ENCODE data around the gene PCDH9. TPM values are rescaled to one million over a fixed set of nuclear protein-coding genes. Genes with fewer than 3 reads are reported as not detected.

PCDH9 gene
- total RNA-seq, 2 donors from 2014 or later = 0.44 to 1.0 TPM

DNA sequence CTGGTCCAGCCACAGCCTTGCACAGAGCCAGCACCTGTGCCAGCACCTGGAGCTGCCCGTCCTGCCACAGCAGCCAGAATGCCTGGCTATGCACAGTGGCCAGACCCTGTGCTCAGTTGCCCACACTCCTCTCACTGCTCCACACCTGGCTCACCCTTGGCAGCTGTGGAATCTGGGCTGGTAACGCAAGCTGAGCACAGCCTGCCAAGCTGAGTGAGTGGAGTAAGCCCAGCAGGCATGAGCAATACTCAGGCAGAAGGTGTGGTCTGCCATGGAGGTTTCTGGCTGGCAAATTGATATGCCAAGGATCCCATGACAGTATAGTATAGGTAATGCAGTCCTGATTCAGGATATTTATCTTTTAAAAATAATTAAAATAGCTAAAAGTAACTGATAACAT lies 122.2 kb downstream of the PCDH9 start:
- Histone ChIP-seq H3K27ac (no peak overlapping the region), H3K9ac (ENCODE audit: low read depth in 2 of 2, low read length in 2 of 2) (no peak overlapping the region), H3K4me1 (no peaks in the 10 kb centered on the region), H3K4me3 (no peak overlapping the region), H3K9me3 (no peaks in the 10 kb centered on the region), H3K36me3 (no peaks in the 10 kb centered on the region), H3K27me3 (no peaks in the 10 kb centered on the region)
- intact Hi-C loops (cut with DNase I) = no loop called here
- no peak for DNase-seq
- TF ChIP-seq, protein P1, sequence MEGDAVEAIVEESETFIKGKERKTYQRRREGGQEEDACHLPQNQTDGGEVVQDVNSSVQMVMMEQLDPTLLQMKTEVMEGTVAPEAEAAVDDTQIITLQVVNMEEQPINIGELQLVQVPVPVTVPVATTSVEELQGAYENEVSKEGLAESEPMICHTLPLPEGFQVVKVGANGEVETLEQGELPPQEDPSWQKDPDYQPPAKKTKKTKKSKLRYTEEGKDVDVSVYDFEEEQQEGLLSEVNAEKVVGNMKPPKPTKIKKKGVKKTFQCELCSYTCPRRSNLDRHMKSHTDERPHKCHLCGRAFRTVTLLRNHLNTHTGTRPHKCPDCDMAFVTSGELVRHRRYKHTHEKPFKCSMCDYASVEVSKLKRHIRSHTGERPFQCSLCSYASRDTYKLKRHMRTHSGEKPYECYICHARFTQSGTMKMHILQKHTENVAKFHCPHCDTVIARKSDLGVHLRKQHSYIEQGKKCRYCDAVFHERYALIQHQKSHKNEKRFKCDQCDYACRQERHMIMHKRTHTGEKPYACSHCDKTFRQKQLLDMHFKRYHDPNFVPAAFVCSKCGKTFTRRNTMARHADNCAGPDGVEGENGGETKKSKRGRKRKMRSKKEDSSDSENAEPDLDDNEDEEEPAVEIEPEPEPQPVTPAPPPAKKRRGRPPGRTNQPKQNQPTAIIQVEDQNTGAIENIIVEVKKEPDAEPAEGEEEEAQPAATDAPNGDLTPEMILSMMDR (IDR thresholded peaks at IDR 0.05) = no peak

GRCh38 chr13:67106502-67107057 lies 123.6 kb downstream of the PCDH9 start:
- TF ChIP-seq, protein P1 (IDR thresholded peaks at IDR 0.05) = no peak

DNA sequence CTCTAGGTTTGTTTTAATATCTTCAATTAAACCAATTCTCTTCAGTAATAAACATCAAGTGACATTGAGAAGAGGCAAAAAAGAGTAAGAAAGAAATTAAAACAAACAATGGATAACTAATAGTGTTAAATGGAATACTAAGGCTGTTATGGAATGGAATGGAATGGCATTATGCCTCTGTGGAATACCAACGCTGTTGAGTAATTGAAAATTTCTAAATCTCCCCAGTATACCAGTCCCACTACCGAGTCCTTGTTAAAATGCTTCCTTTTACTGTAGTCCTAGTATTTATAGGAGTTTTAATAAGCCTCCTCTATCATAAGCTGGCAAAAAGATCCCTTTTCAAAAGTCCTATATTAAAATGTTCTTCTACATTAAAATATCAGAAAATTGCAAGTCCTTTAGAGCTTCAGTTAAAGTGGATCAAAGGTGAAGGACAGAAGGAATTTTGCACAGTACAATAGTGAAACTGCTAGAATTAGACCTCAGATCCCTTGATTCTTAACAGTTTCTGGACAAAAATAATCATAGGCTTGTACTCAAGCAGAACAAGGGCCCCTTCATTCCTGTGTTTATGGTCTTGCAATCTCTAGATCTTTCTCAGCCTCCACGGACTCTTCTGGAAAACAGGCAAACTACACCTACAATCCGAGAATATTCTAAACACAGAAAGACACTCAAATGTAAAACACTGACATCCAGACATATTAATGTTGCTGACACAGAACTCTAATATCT lies 128.2 kb downstream of the PCDH9 start:
- H3K9me3 ChIP-seq = no peaks in the 10 kb centered on the region
- H3K27me3 ChIP-seq = no peaks in the 10 kb centered on the region
- DNase-seq = no peak
- H3K4me1 ChIP-seq = no peaks in the 10 kb centered on the region
- intact Hi-C loops (cut with DNase I) = no loop called here
- no peaks in the 10 kb centered on the region for H3K36me3 ChIP-seq
- no peak overlapping the region for H3K9ac ChIP-seq (ENCODE audit: low read depth in 2 of 2, low read length in 2 of 2)
- TF ChIP-seq, protein P1 (IDR thresholded peaks at IDR 0.05) = no peak
- no peak overlapping the region for H3K4me3 ChIP-seq
- H3K27ac ChIP-seq = no peak overlapping the region

More at GRCh38 chr13:67106502-67107057, 123.6 kb downstream of the PCDH9 start:
- Histone ChIP-seq H3K9ac (ENCODE audit: low read depth in 2 of 2, low read length in 2 of 2) (no peak overlapping the region), H3K27me3 (no peaks in the 10 kb centered on the region), H3K4me3 (no peak overlapping the region), H3K9me3 (no peaks in the 10 kb centered on the region), H3K27ac (no peak overlapping the region), H3K36me3 (no peaks in the 10 kb centered on the region), H3K4me1 (no peaks in the 10 kb centered on the region)
- intact Hi-C loops (cut with DNase I) = no loop called here
- DNase-seq = no peak

DNA sequence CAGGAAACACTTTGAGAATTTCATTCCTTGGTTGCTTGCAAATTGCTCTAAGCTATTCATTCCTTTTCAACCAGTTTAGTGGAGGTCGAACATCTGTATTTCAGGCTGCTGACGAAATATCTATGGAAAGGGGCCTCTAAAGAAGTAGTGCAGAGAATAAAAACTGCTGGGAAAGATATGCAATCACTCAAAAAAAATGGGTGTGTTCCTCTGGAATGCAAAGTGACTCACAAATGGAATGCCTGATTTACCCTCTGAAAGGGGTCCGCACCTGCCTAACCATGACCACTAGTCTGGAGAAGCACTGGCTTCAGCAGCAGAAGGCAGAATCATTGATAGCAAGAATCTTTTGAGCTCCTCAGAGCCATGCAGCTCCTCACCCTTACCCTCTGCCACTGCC lies 129.4 kb downstream of the PCDH9 start:
- Histone ChIP-seq H3K4me1 (no peaks in the 10 kb centered on the region), H3K4me3 (no peak overlapping the region), H3K9me3 (no peaks in the 10 kb centered on the region), H3K27ac (no peak overlapping the region), H3K27me3 (no peaks in the 10 kb centered on the region), H3K36me3 (no peaks in the 10 kb centered on the region), H3K9ac (ENCODE audit: low read depth in 2 of 2, low read length in 2 of 2) (no peak overlapping the region)
- intact Hi-C loops (cut with DNase I) = no loop called here
- no peak for DNase-seq
- TF ChIP-seq, protein P1 (IDR thresholded peaks at IDR 0.05) = no peak

DNA sequence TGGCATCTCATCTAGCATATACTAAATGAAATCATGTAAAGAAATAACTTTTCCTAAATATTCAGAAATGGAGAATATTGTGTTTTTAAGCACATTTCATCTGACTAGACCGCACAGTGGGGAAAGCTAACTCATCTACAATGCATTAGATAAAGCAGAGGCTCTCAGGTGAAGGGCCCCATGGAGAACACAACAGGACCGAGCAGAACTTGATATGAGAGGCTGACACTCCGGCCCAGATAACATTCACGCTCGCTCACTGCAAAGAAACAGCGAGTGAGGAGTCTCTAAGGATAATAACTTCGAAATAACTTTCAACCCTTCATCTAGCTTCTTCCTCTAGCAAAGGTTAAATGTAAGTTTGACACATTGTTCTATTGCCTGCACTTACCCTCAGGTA lies 130.6 kb downstream of the PCDH9 start:
- H3K27me3 ChIP-seq = no peaks in the 10 kb centered on the region
- TF ChIP-seq, protein P1 (IDR thresholded peaks at IDR 0.05) = no peak
- H3K9ac ChIP-seq (ENCODE audit: low read depth in 2 of 2, low read length in 2 of 2) = no peak overlapping the region
- no peaks in the 10 kb centered on the region for H3K9me3 ChIP-seq
- H3K4me3 ChIP-seq = no peak overlapping the region
- intact Hi-C loops (cut with DNase I) = no loop called here
- DNase-seq = no peak
- H3K36me3 ChIP-seq = no peaks in the 10 kb centered on the region
- H3K4me1 ChIP-seq = no peaks in the 10 kb centered on the region
- no peak overlapping the region for H3K27ac ChIP-seq
